NOMO-1 (cell line): Measurements from ENCODE around the gene SELENBP1.
"Not testable (repeated sequence)": the region's sequence is repeated elsewhere in the genome, so short reads cannot be mapped to it uniquely, and the experiment has no call there.

ENCODE experiments used
- DNase-seq, 2 experiments: peaks; one replicate each; lab custom pipeline; 2025; ENCODE audit not compliant: unreplicated experiment in 2 of 2; lab: John Stamatoyannopoulos, UW

The SELENBP1 gene

DNA sequence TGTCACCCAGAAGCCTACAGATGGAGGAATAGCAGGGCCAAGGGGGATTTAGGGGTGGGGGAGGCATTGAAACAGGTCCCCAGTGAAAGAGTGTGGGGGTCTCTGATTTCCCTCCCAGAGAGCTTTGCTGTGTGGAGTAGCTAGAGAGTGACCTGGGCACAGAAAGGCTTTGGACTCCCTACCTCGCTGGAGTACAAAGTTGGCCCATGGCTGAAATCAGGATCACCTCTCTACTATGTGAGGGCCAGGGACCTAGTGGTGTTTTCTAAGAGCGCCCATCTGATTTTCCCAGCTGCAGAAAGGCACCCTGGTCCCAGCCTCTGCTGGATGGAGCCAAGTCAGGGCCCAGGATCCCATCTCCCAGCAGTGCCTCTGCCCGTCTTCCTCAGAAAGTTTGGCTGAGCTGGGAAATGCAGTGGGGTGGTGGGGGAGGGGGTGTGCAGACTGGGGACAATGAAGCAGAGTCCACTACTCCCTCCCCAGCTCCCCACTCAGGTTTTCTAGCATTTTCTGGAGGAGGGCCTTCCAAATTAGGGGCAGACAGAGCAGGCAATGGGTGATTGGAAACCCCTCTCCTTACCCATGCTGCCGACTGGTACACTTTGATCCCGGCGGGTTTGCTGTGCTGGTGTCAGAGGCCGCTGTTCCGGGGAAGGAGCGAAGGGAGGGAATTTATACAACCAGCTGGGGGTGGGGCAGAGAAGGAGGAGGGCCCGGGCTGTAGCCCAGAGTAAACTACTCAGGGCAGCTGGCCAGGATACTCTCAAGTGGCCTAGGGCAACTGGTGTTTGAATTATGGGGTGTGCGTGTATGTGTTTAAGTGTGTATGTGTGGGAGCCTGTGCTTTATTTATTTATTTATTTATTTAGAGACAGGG is at the start of gene SELENBP1:
TSS of gene SELENBP1 (minus strand) at position 648 of the 877 bp plus-strand sequence. CDS start at position 584, 64 bp downstream.
- DNase-seq: no peak

DNA sequence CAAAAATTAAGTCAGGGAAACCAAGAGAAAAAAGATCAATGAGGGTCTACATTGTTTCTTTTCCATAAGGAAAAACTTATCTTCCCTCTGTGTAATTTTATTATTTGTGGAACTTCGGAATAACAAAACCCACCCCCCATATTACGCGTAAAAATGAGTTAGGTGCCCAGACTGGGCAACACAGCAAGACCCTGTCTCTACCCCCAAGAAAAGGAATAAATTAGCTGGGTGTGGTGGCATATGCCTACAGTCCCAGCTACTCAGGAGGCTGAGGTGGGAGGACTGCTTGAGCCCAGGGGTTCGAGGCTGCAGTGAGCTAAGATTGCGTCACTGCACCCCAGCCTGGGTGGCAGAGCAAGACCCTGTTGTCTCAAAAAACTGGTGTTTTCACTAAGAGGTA is 47.3 kb upstream of the SELENBP1 start:
- DNase-seq: no peak

DNA sequence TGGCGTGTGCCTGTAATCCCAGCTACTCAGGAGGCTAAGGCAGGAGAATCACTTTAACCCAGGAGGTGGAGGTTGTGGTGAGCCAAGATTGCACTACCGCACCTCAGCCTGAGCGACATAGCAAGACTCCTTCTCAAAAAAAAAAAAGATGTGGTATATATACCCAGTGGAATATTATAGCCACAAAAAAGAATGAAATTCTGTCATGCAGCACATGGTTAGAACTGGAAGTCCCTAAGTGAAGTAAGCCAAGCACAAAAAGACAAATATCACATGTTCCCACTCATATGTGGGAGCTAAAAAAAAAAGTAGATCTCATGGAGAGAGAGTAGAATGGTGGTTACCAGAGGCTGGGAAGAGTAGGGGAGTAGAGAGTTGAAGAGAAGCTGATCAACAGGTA is 45.6 kb upstream of the SELENBP1 start:
- DNase-seq: no peak

DNA sequence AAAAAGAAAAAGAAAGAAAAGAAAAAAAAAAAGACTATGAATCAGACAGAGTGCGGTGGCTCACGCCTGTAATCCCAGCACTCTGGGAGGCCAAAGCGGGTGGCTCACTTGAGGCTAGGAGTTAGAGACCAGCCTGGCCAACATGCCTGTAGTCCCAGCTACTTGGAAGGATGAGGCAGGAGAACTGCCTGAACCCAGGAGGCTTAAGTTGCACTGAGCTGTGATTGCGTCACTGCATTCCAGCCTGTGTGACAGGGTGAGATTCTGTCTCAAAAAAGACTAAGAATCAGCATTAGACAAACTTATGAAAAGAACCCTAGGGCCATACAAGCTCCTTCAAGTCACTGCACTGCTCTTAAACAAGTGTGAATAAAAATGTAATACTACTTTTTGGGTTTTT is 43.7 kb upstream of the SELENBP1 start:
- DNase-seq: no peak

DNA sequence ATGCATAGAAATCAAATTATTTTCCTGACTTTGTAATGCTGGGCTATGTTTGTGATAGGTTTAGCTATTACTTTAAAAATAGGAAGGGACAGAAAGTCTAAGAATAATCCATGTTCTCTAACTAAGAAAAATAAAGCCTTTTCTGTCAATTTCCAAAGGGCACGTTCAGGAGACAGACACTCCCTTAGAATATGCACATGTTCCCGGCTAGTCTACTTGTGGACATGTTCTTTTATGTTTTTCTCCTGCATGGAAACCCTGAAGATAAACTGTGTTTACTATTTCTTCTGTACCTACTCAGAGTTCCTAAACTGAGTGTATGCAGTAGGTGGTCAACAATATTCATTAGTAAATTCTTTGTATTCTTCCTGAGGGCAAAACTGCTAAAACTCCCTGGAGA is 39.4 kb upstream of the SELENBP1 start:
- DNase-seq: no peak

DNA sequence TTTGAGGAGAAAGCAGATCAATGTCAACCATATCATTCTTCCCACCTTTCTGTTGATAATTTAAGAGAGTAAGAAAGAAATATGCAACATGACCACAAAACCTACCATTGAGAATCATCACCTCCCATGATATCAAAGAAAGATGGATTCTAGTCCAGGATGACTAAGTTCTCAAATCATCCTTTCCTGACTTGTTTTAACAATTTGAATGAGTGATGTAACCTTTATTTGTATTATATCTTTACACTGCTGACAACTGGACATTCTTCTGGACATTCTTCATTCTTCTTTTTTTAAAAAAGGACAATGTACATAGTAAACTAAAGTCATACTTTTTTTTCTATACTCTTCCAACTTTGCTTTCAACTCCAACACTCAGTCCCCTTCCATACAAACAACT is 36.4 kb upstream of the SELENBP1 start:
- no peak for DNase-seq

DNA sequence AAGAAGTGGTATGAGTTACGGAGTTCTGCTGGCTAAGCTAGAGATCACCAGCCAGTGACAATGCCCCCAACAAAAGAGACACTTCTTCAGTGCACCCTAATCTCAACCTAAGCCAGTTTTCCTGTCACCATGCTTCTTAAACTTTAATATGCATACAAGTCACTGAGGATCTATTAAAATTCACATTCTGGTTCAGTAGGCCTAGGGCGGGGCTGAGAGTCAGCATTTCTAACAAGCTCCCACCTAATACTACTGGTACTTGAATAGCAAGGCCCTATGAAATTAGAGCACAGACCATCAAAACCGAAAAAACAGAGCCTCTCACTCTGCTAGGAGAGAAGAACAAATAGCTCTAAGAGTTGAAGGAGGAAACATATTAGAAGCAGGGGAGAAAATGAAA is 34.8 kb upstream of the SELENBP1 start:
- no peak for DNase-seq

DNA sequence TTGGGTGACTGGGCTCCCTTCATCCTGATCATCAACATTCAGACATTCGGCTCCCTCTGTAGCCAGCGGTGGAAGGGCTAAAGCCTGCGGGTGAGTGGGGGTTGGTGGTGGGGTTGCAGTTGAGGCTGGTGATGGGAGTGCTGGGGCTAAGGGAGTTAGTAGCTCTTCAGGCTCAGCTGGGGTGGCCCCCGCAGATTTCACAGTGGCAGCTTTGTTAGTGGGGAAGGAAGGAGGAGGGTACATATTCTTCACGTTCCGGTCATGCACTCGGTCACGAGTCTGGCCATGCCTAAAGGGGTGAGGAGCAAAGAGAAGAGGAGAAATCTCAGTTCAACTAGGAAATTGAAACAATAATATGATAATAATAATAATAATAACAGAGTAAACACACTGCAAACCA is 33.7 kb upstream of the SELENBP1 start:
- DNase-seq: no peak

DNA sequence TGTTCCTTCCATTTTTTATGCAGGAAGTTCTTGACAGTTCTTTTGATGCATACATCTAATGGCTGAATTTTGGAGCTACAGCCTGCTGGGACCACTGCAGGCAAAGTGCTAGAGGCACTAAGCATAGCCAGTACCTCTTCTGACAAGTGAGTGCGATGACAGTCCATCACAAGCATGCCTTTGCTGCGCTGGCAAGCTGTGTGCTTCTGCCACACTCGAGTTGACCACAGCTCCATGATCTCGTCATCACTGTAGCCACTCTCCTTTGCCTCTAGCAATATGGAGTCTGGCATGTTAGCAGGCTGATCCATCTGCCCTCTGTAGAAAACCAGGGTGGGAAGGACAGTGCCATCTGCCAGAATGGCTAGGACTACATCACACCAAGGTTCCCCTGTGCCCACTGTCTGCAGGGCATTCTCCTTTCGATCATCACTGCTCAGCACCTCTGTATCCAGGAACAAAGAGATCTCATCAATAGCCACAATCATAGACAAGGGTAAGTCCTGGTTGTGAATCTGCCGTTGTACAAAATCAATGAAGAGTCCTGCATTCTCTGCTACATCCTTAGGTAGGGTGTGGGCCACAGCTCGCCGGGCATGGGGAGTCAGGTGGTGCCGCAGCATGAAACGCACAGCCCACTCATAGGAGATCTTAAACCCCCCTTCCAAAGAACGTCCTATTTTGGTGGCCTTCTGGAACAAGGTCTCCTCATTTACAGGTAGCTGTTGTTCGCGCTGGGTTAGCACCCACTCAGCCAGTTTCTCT is 32.9 kb upstream of the SELENBP1 start:
- no peak for DNase-seq

DNA sequence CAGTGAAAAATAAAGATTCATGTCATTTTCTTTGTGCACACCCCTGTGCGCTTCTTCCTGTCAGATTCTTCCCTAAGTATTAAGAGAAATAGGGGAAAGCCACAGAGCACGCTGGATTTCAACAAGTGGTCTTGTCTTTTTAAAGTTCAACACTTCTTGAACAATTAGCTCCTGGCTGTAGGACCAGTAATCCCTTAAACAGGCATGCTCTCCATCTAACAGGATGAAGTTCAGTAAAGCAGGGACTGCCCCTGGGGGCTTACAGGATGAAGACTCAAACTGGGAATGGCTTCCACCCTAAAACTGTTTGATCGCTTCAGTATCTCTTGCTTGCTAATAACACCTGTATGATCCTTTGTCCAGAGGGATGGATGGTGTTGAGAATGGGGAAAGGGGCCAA is 31.1 kb upstream of the SELENBP1 start:
- no peak for DNase-seq

DNA sequence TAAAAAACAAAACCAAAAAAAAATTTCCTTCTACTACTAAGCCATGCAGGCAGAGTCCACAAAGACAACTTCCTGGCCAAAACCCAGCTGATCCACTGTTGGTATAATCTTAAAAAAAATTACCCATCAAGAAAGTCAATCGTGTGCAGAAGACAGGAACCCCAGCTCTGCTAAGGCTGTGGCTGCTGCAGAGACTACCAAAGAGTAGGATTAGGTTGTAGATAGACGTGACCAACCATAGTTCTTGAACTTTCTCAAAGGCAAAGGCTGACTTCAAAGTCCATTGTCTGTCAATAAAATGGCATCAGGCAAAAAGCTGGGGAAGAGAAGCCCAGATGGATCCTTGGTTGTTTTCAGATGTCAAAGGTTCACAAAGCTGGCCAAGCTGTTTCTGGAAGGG is 30.3 kb upstream of the SELENBP1 start:
- no peak for DNase-seq

DNA sequence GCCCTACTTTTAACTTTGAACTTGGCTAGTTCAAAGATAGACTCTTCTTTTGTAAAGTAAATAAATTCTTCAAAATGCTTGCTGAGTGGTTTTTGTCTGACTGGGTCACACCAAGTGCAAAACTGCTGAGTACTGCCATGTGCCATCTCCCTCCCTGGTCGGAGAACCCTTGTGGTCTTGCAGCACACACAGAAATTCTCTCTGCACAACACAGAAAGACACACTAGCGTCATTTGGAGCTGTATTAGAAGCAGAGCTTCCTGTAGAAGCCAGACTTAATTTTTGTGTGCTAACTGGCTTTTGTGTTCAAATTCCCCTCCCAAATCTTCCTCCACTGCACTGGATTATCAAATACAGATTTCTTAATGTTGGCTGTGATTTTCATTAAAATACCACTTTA is 29.4 kb upstream of the SELENBP1 start:
- no peak for DNase-seq

DNA sequence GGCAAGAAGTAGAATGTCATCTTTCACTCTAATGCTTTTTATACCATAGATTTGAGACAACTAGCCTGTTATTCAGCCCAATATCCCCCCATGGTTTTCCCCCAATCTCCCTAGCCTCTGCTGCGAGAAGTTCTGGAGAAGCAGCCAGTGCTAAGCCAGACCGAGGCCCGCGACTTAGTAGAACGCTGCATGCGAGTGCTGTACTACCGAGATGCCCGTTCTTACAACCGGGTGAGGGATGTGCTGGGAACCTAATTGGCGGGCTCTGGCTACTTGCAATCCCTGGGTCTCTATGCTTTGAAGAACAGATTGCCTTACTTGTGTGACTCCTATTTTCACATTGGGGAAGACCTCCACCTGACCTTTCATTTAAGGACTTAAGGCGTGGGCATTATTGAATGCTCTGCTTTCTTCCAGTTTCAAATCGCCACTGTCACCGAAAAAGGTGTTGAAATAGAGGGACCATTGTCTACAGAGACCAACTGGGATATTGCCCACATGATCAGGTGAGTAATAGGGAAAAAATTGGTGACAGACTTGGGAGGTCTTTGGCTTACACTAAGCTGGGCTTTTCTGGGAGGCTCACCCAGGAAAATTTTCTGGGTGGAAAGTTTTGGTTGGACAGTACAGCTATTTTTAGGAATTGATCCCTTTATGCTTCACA is 28.8 kb upstream of the SELENBP1 start:
- DNase-seq: no peak

DNA sequence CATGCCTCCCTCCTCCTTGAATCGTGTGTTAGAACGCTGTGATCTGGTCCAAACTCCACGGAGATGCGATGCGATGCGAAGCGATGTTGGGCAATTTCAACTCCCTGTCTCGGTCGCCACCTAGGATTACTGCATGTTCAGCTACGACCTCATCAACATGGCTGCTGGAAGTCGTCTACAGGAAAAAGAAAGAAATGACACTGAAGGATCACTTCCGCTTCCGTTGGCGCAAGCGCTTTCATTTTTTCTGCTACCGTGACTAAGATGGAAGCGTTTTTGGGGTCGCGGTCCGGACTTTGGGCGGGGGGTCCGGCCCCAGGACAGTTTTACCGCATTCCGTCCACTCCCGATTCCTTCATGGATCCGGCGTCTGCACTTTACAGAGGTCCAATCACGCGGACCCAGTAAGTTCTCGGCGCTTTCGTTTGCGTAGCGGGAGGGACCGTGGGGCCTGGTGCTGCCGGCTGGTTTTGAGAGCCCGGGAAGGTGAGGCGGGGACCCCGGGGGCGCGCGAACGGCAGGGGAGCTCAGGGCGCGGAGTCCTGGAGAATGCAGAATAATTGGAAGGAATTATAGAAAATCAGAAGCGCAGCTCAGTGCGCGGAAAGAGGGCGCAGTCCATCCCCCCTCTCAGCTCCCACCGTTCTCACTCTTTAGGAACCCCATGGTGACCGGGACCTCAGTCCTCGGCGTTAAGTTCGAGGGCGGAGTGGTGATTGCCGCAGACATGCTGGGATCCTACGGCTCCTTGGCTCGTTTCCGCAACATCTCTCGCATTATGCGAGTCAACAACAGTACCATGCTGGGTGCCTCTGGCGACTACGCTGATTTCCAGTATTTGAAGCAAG is 27.0 kb upstream of the SELENBP1 start, which contains the start of gene PSMB4:
TSS of gene PSMB4 (plus strand) at position 250 of the 848 bp plus-strand sequence. CDS start at position 265, 15 bp downstream.
- DNase-seq: peak; percentile 84 to 96

DNA sequence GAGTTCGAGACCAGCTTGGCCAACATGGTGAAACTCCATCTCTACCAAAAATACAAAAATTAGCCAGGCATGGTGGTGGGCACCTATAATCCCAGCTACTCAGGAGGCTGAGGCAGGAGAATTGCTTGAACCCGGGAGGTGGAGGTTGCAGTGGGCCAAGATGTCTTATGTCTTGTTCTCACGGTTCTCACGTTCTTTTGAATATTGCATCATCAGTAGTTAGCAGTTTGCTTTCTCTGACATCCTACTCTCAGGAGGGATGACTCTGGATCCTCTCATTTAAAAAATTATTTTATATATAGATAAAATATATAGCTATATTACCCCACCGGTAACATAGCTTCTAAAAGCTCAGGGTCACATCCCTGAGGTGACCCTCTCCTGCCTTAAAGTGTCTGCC is 23.8 kb upstream of the SELENBP1 start:
- not testable (repeated sequence) for DNase-seq

DNA sequence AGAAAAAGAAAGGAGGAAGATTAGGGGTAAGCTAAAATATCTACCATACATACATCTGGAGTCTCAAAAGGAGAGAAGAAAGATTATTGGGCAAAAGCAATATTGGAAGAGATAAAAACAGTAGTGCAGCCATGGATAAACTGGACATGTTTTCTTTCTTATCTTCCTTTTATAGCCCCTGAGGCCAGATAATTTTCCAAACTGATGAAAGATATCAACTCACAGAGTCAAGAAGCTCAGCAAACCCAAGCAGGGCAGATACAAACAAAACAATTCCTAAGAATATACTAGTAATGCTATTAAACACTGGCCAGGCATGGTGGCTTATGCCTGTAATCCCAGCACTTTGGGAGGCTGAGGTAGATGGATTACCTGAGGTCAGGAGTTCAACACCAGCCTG is 21.1 kb upstream of the SELENBP1 start:
- no peak for DNase-seq

DNA sequence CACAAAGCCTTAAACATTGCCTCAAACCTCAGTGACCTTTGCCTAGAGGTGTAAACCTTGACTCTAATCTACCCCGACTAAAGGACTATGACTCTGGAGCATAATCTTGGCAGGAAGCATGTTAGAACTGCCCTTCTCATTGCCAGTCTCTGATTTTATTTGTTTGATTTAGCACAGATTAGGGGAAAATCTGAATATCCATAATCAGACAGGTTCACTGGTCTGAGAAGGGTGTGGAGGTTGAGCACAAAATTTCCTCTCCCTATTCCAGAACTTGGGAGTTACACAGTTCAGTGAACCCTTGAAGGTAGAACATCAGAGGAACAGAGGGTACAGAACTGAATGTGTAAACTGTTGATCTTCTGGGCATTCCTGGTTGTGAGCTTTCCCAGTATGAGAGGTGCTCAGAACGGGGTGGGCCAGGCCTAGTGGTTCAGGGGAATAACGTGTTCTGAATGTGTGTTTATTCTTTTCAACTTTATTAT is 18.6 kb upstream of the SELENBP1 start:
- DNase-seq: no peak

DNA sequence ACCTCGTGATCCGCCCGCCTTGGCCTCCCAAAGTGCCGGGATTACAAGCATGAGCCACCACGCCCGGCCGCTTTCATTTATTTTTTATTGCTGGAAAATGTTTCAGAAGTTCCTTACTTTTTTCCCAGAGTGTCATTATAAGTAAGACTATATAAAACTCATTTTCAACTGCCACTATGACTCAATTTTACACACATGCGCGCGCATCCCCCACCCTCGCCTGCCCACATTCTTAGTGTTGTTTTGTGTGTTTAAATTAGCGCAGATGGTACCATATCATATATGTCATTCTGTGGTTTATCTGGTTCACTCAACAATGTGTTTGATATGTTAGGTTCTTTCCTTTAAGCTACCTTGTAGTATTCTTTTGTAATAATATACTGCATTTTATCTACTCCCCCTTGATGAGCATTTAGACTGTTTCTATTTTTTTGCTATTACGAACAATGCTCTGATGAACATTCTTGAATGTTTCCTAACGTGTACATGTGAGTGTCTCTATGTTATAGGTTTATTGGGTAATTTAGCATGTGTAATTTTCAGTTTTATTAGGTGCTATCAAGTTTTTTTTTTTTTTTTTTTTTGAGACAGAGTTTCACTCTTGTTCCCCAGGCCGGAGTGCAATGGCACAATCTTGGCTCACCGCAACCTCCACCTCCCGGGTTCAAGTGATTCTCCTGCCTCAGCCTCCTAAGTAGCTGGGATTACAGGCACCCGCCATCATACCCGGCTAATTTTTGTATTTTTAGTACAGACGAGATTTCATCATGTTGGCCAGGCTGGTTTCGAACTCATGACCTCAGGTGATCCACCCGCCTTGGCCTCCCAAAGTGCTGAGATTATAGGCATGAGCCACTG is 17.9 kb upstream of the SELENBP1 start:
- not testable (repeated sequence) for DNase-seq

DNA sequence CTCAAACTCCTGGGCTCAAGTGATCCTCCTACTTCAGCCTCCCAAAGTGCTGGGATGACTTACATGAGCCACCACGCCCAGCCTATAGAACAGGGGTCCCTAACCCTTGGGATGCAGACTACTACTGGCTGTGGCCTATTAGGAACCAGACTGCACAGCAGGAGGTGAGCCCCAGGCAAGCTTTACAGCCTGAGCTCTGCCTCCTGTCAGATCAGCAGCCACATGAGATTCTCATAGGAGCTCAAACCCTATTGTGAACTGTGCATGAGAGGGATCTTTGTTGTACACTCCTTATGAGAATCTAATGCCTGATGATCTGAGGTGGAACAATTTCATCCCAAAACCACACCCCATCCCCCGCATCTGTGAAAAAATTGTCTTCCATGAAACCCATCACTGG is 13.5 kb upstream of the SELENBP1 start:
- no peak for DNase-seq
